Measurements from ENCODE around the gene BCAR3.

BCAR3 gene

GRCh38 chr1:93683234-93683633 lies 1.6 kb upstream of the BCAR3 start:
- DNase-seq (ENCODE audit: low read depth, low spot score), result no peak
- in situ Hi-C loops (cut with HindIII; ENCODE audit: low sequenced_read_pairs), result no loop called here
- TF ChIP-seq CTCF (IDR thresholded peaks at IDR 0.05; ENCODE audit: low read depth, low read length), result no peak
- no peak overlapping the region for H3K4me3 ChIP-seq (ENCODE audit: low read depth, low read length)

GRCh38 chr1:93681989-93682412 lies 364 bp upstream of the BCAR3 start:
- no peak for TF ChIP-seq CTCF (IDR thresholded peaks at IDR 0.05; ENCODE audit: low read depth, low read length)
- peak overlapping the region; percentile 75 for H3K4me3 ChIP-seq (ENCODE audit: low read depth, low read length)
- no peak for DNase-seq (ENCODE audit: low read depth, low spot score)
- in situ Hi-C loops (cut with HindIII; ENCODE audit: low sequenced_read_pairs), result no loop called here

GRCh38 chr1:93680420-93681100 lies 1.1 kb downstream of the BCAR3 start:
- in situ Hi-C loops (cut with HindIII; ENCODE audit: low sequenced_read_pairs), result no loop called here
- peak overlapping the region; percentile 75 for H3K4me3 ChIP-seq (ENCODE audit: low read depth, low read length)
- DNase-seq (ENCODE audit: low read depth, low spot score), result peak; percentile 88
- TF ChIP-seq CTCF (IDR thresholded peaks at IDR 0.05; ENCODE audit: low read depth, low read length), result peak; percentile 70

GRCh38 chr1:93680076-93680419 lies 1.6 kb downstream of the BCAR3 start:
- peak overlapping the region; percentile 75 for H3K4me3 ChIP-seq (ENCODE audit: low read depth, low read length)

GRCh38 chr1:93679546-93679945 lies 2.1 kb downstream of the BCAR3 start:
- in situ Hi-C loops (cut with HindIII; ENCODE audit: low sequenced_read_pairs), result no loop called here
- H3K4me3 ChIP-seq (ENCODE audit: low read depth, low read length), result peak overlapping the region; percentile 75
- DNase-seq (ENCODE audit: low read depth, low spot score), result no peak
- no peak for TF ChIP-seq CTCF (IDR thresholded peaks at IDR 0.05; ENCODE audit: low read depth, low read length)

More at GRCh38 chr1:93680076-93680419, 1.6 kb downstream of the BCAR3 start:
- in situ Hi-C loops (cut with HindIII; ENCODE audit: low sequenced_read_pairs), result no loop called here
- DNase-seq (ENCODE audit: low read depth, low spot score), result peak; percentile 68
- TF ChIP-seq CTCF (IDR thresholded peaks at IDR 0.05; ENCODE audit: low read depth, low read length), result no peak

- peak overlapping the region; percentile 0 for H3K4me3 ChIP-seq (ENCODE audit: low read depth, low read length)
- in situ Hi-C loops (cut with HindIII; ENCODE audit: low sequenced_read_pairs), result no loop called here
- no peak for DNase-seq (ENCODE audit: low read depth, low spot score)
- TF ChIP-seq CTCF (IDR thresholded peaks at IDR 0.05; ENCODE audit: low read depth, low read length), result no peak
Measured at GRCh38 chr1:93678946-93679480, 2.6 kb downstream of the BCAR3 start.
